Measurements from ENCODE around the gene ITGB2. TPM values are rescaled to one million over a fixed set of nuclear protein-coding genes. Genes with fewer than 3 reads are reported as not detected.

ITGB2 gene
- total and polyA plus RNA-seq, 2 donors from 2014 or later, result 9.5 to 111 TPM

- no peak for TF ChIP-seq CTCF (IDR thresholded peaks at IDR 0.05; ENCODE audit: borderline replicate concordance, extremely low read depth, insufficient read depth)
- H3K4me1 ChIP-seq (ENCODE audit: control insufficient read depth in 2 of 3, insufficient read depth in 2 of 3, low read depth in 1 of 3, low read length in 3 of 3), result peaks cover 0 to 24% (median 3%) of the 10 kb centered on the region in 3 donors
- DNase-seq, result peak in 1 of 5 donors; percentile 79
- no peak overlapping the region for H3K9ac ChIP-seq (ENCODE audit: low read length in 3 of 3)
- peaks cover 0 to 8% (median 0%) of the 10 kb centered on the region in 3 donors for H3K36me3 ChIP-seq (ENCODE audit: control insufficient read depth in 2 of 3, insufficient read depth in 3 of 3, low read length in 3 of 3)
- H3K27me3 ChIP-seq (ENCODE audit: control insufficient read depth, insufficient read depth, low read length), result no peaks in the 10 kb centered on the region
- no peak for FAIRE-seq
- no peak overlapping the region for H3K4me3 ChIP-seq (ENCODE audit: low read length in 3 of 3)
- no peaks in the 10 kb centered on the region for H3K9me3 ChIP-seq (ENCODE audit: control insufficient read depth in 2 of 3, insufficient read depth in 1 of 3, low read length in 3 of 3)
- intact Hi-C loops (cut with DNase I), result no loop called here
- no peak overlapping the region for H3K27ac ChIP-seq (ENCODE audit: low read depth in 2 of 2, low read length in 2 of 2)
These were observed 37.3 kb upstream of the ITGB2 start for GRCh38 chr21:44957901-44958451.

- Histone ChIP-seq H3K36me3 (ENCODE audit: control insufficient read depth in 2 of 3, insufficient read depth in 3 of 3, low read length in 3 of 3) (peaks cover 0 to 2% (median 0%) of the 10 kb centered on the region in 3 donors), H3K9ac (ENCODE audit: low read length in 3 of 3) (no peak overlapping the region), H3K27me3 (ENCODE audit: control insufficient read depth, insufficient read depth, low read length) (no peaks in the 10 kb centered on the region), H3K4me3 (ENCODE audit: low read length in 3 of 3) (no peak overlapping the region), H3K9me3 (ENCODE audit: control insufficient read depth in 2 of 3, insufficient read depth in 1 of 3, low read length in 3 of 3) (no peaks in the 10 kb centered on the region), H3K27ac (ENCODE audit: low read depth in 2 of 2, low read length in 2 of 2) (no peak overlapping the region), H3K4me1 (ENCODE audit: control insufficient read depth in 2 of 3, insufficient read depth in 2 of 3, low read depth in 1 of 3, low read length in 3 of 3) (peaks cover 0 to 24% (median 0%) of the 10 kb centered on the region in 3 donors)
- intact Hi-C loops (cut with DNase I), result no loop called here
- FAIRE-seq (no peak), DNase-seq (peak in 1 of 5 donors; percentile 70)
- TF ChIP-seq CTCF (IDR thresholded peaks at IDR 0.05; ENCODE audit: borderline replicate concordance, extremely low read depth, insufficient read depth), result no peak
These were observed 36.5 kb upstream of the ITGB2 start for GRCh38 chr21:44957047-44957831.

- TF ChIP-seq CTCF (IDR thresholded peaks at IDR 0.05; ENCODE audit: borderline replicate concordance, extremely low read depth, insufficient read depth), result no peak
- no peak for FAIRE-seq
- no peaks in the 10 kb centered on the region for H3K9me3 ChIP-seq (ENCODE audit: control insufficient read depth in 2 of 3, insufficient read depth in 1 of 3, low read length in 3 of 3)
- no peak overlapping the region for H3K27ac ChIP-seq (ENCODE audit: low read depth in 2 of 2, low read length in 2 of 2)
- no peaks in the 10 kb centered on the region for H3K27me3 ChIP-seq (ENCODE audit: control insufficient read depth, insufficient read depth, low read length)
- intact Hi-C loops (cut with DNase I), result no loop called here
- H3K9ac ChIP-seq (ENCODE audit: low read length in 3 of 3), result no peak overlapping the region
- H3K36me3 ChIP-seq (ENCODE audit: control insufficient read depth in 2 of 3, insufficient read depth in 3 of 3, low read length in 3 of 3), result no peaks in the 10 kb centered on the region
- DNase-seq, result peak in 1 of 5 donors; percentile 51
- peaks cover 0 to 24% (median 0%) of the 10 kb centered on the region in 3 donors for H3K4me1 ChIP-seq (ENCODE audit: control insufficient read depth in 2 of 3, insufficient read depth in 2 of 3, low read depth in 1 of 3, low read length in 3 of 3)
- no peak overlapping the region for H3K4me3 ChIP-seq (ENCODE audit: low read length in 3 of 3)
These were observed 35.8 kb upstream of the ITGB2 start for GRCh38 chr21:44956356-44957046.

Measured in kidney (tissue), 14 donors.